HG03558 (cell line): ENCODE measurements around the gene RAB27A.
"Not testable (repeated sequence)": the region's sequence is repeated elsewhere in the genome, so short reads cannot be mapped to it uniquely, and the experiment has no call there.

Source experiments
- ATAC-seq: cut with Tn5 transposase; IDR thresholded peaks from one replicate; pipeline ENCODE4 v1.9.1; 2021; ENCODE audit warnings: moderate number of reproducible peaks; ENCODE audit not compliant: unreplicated experiment; ENCODE audit errors: extremely low read depth

Gene RAB27A

DNA sequence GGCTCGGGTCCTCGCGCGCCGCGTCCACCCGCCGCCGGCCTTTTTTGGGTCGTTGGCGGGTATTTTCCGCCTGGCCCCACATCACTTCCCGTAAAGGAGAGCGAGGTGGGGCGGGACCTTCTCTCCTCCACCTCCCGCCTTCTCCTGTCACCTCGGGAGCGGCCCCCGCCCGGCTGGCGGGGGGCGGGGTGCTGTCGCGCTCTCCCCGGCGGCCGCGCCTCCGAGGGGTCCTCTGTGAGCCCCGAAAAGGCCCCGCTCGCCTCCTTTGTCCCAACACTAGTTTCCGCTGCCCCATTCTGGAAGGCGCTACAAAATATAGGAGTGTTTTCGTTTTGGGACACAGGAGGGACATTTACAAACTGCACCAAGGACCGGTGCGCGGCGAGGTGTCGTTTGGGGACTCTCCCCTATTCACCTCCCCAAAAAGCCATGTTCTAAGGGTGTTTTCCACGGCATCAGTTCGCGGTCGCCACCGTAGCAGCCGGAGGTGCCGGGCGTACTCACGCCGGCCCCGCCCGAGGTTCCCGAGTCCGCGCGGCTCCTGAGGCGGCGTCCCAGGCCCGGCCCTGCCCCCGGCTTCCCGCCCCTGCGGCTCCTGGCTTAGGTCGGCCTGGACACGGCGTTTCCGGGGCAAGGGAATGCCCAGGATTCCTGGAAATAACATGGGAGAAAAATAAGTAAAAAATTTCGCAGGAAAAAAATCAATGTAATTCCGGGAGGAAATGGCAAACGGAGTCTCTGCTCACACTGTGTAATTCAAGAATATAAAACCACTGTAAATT lies at the start of gene RAB27A:
Gene RAB27A, minus strand, starts transcription at position 68 of the 782 bp plus-strand sequence. CDS start 54,879 bp downstream, outside the sequence.
- ATAC-seq: peak; percentile 34

DNA sequence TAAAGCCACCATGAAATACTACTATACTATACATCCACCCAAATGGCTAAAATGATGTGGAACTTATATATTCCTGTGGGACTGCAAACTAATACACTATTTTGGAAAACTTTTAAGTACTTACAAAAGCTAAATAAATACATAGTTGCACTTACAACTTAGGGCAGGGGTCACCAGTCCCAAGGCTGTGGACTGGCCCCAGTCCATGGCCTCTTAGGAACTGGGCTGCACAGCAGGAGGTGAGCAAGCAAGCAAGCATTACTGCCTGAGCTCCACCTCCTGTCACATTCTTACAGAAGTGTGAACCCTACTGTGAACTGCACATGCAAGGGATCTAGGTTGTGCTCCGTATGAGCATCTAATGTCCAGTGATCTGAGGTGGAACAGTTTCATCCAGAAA lies 47.5 kb upstream of the RAB27A start:
- no peak for ATAC-seq

DNA sequence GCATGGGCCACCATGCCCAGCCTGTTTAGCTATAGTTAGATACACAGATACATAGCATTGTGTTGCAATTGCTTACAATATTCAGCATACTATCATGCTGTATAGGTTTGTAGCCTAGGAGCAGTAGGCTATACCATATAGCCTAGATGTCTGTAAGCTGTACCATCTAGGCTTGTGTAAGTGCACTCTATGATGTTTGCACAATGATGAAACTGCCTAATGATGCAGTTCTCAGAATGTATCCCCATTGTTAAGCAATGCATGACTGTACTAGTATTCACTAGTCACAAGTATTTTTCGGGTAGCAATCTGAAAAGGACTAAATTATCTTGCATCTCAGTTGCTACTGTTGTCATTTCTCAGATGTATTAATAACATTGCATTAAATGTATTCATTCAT lies 45.4 kb upstream of the RAB27A start:
- ATAC-seq: no peak

DNA sequence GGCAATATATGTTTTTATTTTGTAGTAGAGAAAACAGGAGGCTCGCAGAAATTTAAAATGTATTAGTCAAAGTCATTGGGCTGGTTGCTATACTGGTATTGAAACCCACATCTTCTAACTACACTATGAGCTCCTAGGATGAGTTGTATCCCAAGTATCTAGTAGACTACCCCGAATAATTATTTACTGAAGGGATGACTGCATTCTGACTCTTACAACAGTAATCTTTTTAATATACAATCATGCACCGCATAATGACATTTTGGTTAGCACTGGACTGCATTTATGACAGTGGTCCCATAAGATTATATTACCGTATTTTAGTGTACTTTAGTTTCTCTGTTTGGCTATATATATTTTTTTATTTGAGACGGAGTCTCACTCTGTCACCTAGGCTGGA lies 44.8 kb upstream of the RAB27A start:
- no peak for ATAC-seq

DNA sequence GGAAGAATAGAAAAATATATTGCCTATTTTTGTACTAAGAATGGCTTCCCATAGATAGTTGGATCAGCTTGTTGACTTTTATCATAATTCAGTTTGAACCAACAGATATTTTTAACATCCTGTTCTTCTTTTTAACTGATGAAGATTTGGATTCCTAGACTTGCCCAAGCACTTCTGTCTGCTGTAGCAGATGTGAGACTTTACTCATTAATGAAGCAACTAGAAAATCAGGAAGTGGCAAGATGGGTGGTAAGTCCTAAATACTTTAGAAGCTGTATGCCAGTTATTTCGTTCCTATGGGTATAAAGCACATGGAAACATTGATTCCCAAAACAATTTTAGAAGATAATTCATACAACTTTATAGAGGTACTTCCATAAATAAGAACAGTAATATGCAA lies 37.8 kb upstream of the RAB27A start:
- no peak for ATAC-seq

DNA sequence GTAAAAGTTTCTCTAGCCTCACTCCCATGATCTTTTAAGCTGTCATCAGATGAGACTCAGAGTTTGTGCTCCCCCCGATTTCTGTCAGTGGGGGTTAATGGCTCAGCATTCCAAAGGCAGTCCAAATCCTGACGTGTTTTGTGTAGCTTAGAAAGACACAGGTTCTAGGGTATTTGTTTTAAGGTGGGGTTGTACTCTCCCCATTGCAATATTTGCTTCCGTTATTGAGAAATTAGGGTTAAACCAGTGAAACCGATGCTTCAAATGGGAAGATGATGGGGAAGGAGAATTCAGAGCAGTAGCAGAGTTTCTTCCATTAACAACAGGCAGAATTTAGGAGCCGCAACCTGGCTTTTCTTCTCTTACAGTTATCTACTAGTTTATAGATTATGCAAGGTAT lies 32.9 kb upstream of the RAB27A start:
- no peak for ATAC-seq

DNA sequence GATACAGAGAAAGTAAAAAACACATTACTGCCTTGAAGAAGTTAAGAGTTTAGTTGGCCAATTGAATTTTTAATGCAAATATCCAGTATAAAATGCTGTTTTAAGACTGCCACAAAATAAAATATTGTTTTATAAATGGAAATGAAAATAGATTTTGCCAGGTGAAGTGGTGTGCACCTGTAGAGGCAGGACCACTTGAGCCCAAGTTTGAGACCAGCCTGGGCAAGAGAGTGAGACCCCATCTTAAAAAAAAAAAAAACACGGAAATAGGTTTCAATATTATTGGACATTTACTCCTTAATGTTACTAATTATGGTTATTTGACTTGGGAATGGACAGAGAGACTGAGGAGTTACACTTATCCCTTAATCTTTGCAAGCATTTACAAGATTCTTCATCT lies 31.4 kb upstream of the RAB27A start:
- no peak for ATAC-seq

DNA sequence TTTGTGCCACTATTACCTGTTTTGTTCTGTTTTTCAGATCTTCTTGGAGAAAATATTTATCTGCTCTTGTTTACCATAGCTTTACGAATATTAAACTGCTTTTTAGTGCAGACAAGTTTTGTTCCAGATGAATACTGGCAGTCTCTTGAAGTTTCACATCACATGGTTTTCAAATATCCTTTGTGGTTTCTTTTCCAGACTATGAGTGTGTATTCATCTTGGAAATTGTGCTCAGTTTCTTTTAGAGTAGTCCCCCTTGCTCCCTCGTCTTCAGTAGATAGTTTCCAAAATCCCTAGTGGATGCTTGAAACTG lies 30.6 kb upstream of the RAB27A start:
- no peak for ATAC-seq

DNA sequence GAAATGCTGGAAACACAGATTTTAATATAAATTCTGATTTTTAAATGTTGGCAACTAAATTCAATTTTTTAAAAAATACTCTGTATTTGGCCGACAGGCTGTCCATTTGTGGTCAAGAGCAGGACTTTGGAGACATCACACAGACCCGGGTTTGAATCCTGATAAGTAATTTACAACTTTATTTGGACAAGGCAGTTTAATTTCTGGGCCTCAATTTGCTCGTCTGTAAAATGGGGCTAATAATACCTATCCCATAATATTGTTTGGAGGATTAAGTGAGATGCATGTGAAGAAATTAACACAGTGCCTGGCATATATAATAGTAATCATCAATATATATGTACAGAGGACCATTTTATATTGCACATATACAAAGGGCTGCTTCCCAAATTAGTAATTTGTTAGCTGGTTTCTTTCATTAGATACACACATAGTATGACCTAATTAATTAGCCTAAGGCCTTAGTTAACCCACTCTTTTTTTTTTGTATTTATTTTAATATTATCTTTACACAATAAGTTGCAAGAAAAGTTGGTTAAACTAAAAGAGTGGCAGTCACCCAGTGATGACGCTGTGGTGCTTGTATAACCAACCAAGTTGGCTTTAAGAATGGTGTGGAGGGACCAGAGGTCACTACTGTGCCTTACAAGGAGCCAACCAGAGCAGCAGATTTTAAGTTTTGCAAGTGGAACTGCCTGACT lies 30.1 kb upstream of the RAB27A start:
- peak; percentile 29 for ATAC-seq

DNA sequence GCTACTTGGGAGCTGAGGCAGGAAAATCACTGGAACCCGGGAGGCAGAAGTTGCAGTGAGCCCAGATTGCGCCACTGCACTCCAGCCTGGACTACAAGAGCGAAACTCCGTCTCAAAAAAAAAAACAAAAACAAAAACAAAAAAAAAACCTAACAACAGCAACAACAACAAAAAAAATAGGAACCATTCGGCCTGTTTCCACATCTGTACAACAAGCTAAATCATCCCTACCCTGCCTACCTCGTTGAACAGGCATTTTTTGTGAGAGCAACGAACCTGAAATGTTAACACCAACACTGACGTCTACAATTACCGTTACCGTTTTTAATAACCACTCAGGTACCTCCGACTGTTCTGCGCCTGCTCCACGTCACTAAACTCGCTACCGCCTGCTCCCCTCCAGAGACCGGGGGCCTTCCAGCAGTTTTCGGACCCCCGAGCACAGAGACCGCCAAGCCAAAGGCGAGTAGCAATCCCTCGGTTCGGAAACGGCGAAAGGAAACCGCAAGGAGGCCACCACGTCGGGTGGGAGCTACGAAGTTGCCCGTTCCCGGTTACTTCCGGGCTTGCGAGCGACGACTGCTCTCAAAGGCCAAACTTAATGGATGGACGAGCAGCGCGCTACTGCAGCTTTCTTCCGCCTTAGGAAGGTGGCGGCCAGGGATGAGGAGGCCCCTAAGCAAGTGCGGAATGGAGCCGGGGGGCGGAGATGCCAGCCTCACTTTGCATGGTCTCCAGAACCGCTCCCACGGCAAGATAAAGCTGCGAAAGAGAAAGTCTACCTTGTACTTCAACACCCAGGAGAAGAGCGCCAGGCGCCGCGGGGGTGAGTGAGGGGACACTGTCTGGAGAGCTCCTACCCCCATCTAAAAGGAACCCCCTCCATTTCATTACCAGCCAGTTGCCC lies 29.2 kb upstream of the RAB27A start, which contains the start of the genes PIGB and PIGBOS1:
Gene PIGB, plus strand, starts transcription at position 635 of the 907 bp plus-strand sequence. Its CDS starts 29 bp downstream, at position 664.
Gene PIGBOS1, minus strand, starts transcription at position 536 of the 907 bp plus-strand sequence. CDS start 1,331 bp downstream, outside the sequence.
- peak; percentile 77 for ATAC-seq

DNA sequence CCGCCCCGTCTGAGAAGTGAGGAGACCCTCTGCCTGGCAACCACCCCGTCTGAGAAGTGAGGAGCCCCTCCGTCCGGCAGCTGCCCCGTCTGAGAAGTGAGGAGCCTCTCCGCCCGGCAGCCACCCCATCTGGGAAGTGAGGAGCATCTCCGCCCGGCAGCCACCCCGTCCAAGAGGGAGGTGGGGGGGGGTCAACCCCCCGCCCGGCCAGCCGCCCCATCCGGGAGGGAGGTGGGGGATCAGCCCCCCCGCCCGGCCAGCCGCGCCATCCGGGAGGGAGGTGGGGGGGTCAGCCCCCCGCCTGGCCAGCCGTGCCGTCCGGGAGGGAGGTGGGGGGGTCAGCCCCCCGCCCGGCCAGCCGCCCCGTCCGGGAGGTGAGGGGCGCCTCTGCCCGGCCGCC lies 13.2 kb upstream of the RAB27A start:
- not testable (repeated sequence) for ATAC-seq

DNA sequence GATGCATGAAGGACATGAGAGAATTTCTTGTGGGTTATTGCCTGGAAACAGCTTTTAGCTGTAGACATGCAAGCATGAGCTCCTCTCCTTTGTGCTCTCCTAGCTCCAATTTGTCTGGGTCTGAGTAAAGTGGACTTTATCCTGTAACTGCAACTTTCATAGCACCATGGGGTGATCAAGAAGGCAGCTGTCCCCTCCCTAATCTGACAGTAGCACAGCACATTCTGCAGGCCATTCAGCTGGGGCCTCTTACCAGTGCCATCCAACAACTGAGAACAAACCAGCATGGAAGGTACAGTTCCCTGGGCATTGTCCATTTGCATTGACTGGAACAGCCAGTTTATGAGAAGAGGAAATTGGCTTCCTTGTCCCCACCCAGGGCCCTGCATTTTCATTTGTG lies 7.7 kb upstream of the RAB27A start:
- ATAC-seq: no peak

DNA sequence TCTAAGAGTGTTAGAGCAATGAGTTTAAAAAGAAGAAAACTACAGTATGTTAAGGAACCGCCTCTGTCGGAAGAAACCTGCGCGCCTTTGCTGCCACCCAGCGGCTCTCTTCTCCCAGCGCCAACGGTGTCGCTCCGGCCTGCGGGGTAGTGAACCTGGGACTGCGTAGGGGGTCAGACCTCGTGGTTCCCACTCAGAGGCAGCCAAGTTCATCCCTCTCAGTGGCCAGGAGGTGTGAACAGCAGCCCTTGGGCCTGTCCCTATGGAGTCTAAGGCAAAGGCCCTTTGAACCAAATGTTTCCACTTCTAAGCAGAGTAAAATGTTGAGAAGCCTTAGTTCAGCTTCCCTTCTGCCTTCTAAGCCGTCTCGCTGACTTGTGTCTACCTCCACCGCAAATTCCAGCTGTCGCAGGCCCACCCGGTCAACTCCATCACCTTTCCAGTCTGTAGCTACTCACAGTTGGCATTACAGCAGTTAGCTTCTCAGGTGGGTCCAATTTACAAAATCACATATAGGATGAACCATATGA lies 980 bp upstream of the RAB27A start:
- peak; percentile 57 for ATAC-seq

DNA sequence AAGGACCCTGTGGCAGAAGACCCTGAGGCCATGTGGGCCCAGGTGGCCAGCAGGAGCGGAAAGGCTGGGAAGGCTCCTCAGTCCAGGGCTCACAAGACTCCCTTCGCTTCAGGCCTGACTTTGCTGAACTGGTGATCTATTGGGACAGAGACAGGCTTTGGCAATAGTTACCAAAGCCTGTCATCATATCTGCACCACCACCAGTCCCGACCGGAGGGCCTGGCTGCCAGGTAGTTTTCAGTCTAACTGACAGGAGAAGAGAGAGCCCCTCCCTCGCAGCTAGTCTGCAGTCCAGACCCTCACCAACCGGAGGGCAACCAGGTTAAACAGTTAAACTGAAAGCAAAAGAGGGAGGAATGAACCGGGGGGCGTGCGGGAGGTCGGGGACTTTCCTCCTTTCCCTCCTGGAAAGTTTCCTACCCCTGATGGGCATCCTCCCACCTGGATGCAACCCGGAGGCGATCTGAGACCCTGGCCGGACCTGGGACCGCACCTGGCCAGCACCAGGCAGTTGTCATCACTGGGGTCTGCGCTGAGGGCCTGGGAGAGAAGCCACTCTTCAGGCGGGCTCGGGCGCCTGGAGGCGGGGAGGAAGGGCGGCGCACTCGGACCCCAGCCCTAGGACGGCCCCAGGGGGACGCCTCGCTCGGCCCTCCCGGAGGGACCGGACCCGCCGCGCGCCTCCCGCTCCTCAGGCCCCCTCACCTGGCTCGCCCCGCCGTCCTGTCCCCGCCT lies 435 bp downstream of the RAB27A start:
- ATAC-seq: peak; percentile 20

DNA sequence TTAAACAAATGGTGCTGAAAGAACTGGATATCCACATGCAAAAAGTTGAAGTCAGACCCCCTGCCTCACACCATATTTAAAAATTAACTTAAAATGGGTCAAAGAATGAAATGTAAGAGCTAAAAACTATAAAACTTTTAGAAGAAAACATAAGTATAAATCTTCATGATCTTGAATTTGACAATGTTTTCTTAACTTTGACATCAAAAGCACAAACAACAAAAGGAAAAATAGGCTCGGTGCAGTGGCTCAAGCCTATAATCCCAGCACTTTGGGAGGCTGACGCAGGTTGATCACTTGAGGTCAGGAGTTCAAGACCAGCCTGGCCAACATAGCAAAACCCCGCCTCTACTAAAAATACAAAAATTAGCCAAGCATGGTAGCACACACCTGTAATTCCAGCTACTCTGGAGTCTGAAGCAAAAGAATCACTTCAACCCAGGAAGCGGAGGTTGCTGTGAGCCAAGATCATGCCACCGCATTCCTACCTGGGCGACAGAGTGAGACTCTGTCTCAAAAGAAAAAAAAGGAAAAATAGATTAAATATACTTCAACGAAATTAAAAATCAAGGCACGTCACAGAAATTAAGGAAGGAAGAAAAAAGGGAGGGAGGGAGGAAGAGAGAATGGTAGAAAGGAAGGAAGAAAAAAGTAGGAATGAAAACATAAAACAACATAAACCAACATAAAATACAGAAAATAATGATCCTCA lies 1.5 kb downstream of the RAB27A start:
- no peak for ATAC-seq

DNA sequence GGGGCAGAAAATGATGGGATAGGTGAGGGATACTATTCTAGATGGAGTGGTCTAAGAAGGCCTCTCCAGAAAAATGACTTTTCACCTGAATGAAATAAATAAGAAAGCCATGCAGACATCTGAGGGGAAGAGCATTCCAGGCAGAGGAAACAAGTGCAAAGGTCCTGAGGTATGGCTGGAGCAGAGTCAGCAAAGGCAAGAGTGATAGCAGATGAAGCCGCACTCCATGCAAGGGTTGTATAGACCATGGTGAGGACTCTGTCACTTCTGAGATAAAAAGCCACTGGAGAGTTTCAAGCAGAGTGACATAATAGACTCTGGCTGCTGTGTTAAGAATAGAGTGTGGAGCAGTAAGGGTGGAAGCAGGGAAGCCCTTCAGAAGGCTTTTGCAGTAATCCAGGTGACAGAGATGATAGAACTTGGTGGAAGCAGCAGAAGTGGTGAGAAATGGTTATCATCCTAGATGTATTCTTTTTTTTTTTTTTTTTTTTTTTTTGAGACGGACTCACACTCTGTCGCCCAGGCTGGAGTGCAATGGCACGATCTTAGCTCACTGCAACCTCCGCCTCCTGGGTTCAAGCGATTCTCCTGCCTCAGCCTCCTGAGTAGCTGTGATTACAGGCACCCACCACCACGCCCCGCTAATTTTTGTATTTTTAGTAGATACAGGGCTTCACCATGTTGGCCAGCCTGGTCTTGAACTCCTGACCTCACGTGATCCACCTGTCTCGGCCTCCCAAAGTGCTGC lies 3.0 kb downstream of the RAB27A start:
- not testable (repeated sequence) for ATAC-seq

DNA sequence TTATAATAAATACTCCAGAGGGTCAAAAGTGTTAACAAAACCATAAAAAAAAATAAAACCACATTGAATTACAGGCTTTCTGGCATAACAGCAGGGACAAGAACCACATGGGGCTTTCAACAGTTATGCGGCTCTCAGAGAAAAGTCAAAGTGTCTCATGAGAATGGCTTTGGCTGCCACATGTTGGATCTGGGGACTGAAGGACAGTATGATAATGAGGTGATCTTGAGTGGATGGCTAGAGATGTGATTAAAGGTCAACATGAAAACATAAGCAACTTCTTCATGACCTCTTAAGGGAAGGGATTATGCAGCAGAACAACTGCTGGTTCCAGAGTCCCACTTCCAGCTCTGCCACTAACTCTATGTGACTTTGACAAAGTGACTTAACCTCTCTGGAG lies 5.2 kb downstream of the RAB27A start:
- ATAC-seq: no peak

DNA sequence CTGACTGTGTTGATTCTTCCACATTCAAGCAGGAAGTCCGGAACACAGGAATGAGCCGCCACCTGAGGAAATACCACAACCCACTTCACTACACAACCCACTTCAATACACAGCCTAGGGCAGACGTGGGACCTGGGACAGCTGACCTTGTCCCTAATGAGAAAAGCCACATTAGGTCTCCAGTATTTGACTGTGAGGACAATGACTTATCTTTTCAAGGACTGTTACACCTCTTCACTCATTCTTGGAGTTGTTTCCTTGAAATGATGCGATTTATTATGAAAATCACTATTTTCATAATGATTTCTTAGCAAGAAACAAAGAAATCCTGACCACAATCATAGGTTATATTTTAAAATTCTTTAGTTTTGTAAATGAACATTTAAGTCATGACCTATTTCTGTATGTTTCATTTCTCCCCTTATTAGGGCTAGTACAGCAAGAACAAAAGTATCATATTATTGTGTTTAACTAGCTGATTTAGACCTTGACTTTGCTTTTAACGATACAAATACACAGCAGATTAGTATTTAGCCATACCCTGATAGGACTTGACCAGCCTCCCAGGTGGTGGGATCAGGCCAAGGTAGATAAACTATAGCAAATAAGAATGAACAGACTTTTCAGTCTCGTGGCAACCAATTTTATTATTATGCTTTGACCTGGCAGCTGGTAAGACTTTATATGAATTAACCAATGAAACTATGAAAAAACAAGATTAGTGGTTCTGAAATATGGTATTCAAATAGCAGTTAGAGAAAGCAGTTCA lies 6.0 kb downstream of the RAB27A start:
- no peak for ATAC-seq
